ENCODE data around the gene PEX5L.

- TF ChIP-seq REST (IDR thresholded peaks at IDR 0.05; ENCODE audit: low read depth), result no peak
- TF ChIP-seq ZBTB7A (IDR thresholded peaks at IDR 0.05; ENCODE audit: low read depth), result no peak
- TF ChIP-seq TCF12 (IDR thresholded peaks at IDR 0.05; ENCODE audit: low read depth), result no peak
- no peak for TF ChIP-seq CEBPB (IDR thresholded peaks at IDR 0.05)
- no peak for TF ChIP-seq MAX (IDR thresholded peaks at IDR 0.05)
- TF ChIP-seq TAF1 (IDR thresholded peaks at IDR 0.05; ENCODE audit: low read depth), result no peak
- TF ChIP-seq EP300 (IDR thresholded peaks at IDR 0.05; ENCODE audit: borderline replicate concordance), result no peak
- no peak for TF ChIP-seq YY1 (IDR thresholded peaks at IDR 0.05; ENCODE audit: low read depth)
- TF ChIP-seq USF1 (IDR thresholded peaks at IDR 0.05), result no peak
- no peak for TF ChIP-seq CREB1 (IDR thresholded peaks at IDR 0.05; ENCODE audit: low read depth)
- TF ChIP-seq FOXM1 (IDR thresholded peaks at IDR 0.05; ENCODE audit: borderline replicate concordance, low read depth), result no peak
- no peak for TF ChIP-seq NFIC (IDR thresholded peaks at IDR 0.05)
- TF ChIP-seq RAD21 (IDR thresholded peaks at IDR 0.05; ENCODE audit: low read depth), result no peak
- no peak for TF ChIP-seq EGR1 (IDR thresholded peaks at IDR 0.05)
Measured at GRCh38 chr3:179832333-179832854, 204.3 kb downstream of the PEX5L start.
